LHCN-M2 (cell line): ENCODE data around the gene KANK2. TPM values are rescaled to one million over a fixed set of nuclear protein-coding genes. Genes with fewer than 3 reads are reported as not detected.
A peak's percentile ranks its signal among the peaks of the same experiment; 100 is the strongest.

Source experiments
- DNase-seq: peaks from one replicate; pipeline ENCODE4 v3.0.0-alpha.2; 2012; ENCODE audit warnings: low read depth
- polyA plus RNA-seq: library from polyadenylated mRNA; unstranded; fragments of >200 nt; gene quantifications from one replicate; pipeline ENCODE4 v1.2.1, GENCODE V29; 2012; ENCODE audit warnings: missing spikeins
- total RNA-seq: library from RNA; depleted of rRNA; stranded (reverse); fragments of >200 nt; gene quantifications from 2 replicates; pipeline ENCODE4 v1.2.3, GENCODE V29; 2014; rRNA removed

KANK2 gene
- 336 and 345 TPM in 2 replicates for total RNA-seq
- 234 TPM for polyA plus RNA-seq

DNA sequence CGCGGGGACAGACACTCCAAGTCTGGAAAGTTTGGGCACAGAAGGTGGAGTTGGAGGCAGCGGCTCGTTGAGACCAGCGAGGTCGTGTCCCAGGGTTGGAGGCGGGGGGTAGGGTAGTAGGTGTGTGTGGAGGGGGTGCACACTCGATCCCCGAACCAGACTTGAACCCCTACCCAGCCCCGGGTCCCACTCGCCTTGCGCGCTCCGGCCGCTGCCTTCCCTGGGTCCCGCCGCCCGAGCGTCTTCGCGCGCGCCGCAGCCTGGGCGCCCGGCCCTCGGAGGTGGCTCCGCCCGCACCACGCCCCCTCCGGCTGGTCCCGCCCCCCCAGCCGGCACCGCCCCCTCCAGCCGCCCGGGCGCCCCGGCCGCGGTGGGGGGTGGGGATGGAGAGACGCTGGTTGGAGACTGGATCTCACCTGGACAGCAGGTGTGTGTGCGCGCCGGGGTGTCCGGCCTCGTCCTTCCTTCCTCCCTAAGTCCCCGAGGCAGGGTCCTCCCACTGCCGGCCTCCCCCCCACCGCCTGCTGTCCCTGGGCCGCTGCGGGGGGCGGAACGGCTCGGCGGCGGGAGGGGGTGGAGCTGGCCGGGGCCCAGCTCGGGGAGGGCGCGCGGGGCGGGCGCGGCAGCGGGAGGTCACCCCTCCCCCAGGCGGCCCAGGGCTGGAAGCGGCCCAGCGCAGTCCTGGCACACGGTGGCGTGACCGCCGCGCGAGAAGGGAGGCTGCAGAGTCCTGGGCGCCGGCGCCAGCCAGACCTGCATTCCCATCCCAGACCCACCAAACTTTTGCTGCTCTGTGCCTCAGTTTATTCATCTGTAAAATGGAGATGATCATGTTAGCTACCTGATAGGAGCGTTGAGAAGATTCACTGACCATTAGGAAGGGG lies at the start of gene KANK2:
Gene KANK2, minus strand, starts transcription at position 255 of the 884 bp plus-strand sequence. CDS start 3,034 bp downstream, outside the sequence.
- peak; percentile 69 for DNase-seq

DNA sequence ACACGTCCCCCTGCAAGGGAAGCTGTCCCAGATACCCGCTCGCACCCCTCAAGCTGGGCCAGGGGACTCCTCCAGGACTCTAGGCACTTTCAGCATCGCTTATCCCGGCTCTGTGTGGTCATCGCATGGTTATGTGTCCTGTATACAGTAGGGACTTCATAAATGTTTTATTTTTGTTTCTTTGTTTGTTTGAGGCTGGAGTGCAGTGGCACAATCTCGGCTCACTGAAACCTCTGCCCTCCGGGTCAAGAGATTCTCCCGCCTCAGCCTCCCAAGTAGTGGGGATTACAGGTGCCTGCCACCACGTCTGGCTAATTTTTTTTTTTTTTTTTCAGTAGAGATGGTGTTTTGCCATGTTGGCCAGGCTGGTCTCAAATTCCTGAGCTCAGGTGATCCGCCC lies 49.6 kb upstream of the KANK2 start:
- no peak for DNase-seq

- DNase-seq: no peak
Measured at GRCh38 chr19:11244846-11245589, 47.7 kb upstream of the KANK2 start.

GRCh38 chr19:11243798-11244169 lies 46.4 kb upstream of the KANK2 start:
- DNase-seq: no peak

DNA sequence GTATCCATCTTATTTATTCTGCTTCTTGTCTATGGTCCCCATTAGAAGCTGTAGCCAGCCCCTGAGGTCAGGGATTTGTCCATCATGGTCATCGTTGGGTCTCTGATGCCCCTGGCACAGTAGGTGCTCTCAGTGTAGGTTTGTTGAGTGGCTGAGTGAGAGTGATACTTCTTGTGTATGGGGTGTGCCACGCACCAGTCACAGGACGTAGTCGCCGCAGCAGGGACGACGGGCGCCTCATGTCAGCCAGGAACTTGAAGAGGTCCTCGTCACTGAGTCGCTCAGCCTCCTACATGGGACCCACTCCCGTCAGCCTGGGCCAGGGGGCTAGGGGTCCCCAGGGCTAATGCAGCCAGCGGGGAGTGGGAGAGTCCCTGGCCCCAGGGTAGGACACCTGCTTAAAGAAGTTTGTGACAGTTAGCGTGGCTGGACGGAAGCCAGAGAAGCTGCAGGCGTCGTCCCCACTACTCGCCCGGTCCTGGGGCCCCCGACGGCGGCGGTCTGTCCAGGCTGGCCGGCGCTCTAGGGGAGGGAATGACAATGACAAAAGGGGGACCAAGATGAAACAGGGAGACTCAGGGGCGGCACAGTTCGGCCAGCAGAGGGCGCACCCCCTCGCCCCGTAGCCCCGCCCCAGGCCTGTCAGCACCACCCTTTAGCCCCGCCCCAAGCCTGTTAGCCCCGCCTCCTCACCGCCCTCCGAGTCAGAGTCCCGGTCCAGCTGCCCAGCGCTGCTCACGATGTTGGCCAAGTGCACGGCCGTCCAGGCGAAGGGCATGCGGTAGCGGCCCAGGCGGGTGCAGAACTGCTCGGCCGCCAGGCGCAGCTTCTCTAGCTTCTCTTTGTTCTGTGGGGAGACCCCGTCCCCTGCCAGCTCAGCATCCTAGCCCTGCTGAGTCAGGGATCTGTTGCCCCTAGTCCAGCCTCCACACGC lies 45.8 kb upstream of the KANK2 start:
- peak; percentile 68 for DNase-seq

GRCh38 chr19:11242025-11242424 lies 44.7 kb upstream of the KANK2 start:
- no peak for DNase-seq

DNA sequence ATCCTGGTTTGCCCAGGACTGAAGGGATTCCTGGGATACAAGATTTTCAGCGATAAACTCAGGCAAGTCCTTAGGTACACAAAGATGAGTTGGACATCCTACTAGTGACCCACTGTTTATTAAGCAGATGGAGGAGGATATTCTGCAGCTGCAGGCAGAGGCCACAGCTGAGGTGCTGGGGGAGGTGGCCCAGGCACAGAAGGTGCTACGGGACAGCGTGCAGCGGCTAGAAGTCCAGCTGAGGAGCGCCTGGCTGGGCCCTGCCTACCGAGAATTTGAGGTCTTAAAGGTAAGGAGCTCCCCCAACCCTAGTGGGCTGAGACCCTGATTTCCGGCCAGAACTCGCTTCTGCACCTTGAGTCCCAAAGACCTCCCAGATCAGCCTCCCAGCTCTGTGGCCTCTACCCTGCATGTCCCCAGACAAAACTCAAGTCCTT lies 42.7 kb upstream of the KANK2 start:
- no peak for DNase-seq

DNA sequence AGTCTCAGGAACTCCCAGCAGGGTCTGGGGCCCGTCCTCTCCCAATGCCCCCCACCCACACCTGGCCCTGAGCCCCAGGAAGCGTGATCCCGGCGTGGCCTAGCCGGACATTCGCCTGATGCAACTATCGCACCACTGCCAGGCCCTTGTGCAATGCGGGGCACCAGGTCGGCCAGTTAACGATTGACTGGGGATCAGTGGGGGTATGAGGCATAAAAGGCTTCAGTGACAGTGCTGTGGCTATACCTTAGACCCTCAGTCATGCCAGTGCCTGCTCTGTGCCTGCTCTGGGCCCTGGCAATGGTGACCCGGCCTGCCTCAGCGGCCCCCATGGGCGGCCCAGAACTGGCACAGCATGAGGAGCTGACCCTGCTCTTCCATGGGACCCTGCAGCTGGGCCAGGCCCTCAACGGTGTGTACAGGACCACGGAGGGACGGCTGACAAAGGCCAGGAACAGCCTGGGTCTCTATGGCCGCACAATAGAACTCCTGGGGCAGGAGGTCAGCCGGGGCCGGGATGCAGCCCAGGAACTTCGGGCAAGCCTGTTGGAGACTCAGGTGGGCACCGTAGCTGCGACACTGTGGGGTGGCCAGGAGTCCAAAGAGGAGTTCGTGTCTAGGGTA lies 42.1 kb upstream of the KANK2 start, which contains the start of gene ANGPTL8:
Gene ANGPTL8, plus strand, starts transcription at position 243 of the 624 bp plus-strand sequence. Its CDS starts 19 bp downstream, at position 262.
- DNase-seq: no peak

- no peak for DNase-seq
Measured at GRCh38 chr19:11238781-11239376, 41.5 kb upstream of the KANK2 start.

GRCh38 chr19:11238041-11238440 lies 40.7 kb upstream of the KANK2 start:
- DNase-seq: no peak

DNA sequence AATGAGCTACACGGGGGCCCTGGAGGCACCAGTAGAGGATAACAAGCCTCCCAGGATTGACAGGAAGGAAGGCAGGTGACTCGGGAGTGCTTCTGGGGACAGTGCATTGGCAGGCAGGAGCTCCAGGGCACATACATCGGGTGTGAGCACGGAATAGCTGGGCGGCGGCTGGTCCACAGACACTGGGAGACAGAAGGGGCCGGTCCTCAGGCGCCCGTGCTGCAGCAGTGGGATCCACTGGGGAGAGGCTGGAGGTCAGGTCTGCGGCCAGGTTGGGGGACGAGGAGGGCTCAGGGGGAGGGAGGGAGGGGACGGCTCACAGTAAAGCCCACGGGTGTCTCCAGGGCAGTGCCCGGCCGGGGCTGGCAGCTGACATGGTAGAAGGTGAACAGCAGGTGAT lies 40.0 kb upstream of the KANK2 start:
- DNase-seq: no peak

GRCh38 chr19:11236324-11237301 lies 39.3 kb upstream of the KANK2 start:
- no peak for DNase-seq

GRCh38 chr19:11234486-11235075 lies 37.2 kb upstream of the KANK2 start:
- DNase-seq: no peak

DNA sequence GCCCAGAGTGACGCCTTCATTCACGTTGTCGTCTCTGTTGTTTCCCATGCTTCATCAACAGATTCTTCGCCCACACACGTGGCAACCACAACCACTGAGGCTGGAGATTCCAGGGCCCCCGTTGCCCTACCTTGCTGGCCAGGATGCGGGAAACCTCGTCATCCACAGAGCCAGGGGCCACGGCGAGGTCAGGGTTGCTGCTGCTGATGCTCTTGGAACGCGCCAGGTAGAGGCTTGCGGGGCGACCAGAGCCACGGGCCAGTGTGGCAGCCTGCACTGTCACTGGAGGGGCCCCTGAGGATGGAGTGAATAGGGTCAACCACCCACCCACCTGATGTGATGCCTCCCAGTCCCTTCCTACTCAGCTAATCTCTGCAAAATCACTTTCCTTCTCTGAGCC lies 35.7 kb upstream of the KANK2 start:
- no peak for DNase-seq

GRCh38 chr19:11232555-11232954 lies 35.2 kb upstream of the KANK2 start:
- DNase-seq: no peak

DNA sequence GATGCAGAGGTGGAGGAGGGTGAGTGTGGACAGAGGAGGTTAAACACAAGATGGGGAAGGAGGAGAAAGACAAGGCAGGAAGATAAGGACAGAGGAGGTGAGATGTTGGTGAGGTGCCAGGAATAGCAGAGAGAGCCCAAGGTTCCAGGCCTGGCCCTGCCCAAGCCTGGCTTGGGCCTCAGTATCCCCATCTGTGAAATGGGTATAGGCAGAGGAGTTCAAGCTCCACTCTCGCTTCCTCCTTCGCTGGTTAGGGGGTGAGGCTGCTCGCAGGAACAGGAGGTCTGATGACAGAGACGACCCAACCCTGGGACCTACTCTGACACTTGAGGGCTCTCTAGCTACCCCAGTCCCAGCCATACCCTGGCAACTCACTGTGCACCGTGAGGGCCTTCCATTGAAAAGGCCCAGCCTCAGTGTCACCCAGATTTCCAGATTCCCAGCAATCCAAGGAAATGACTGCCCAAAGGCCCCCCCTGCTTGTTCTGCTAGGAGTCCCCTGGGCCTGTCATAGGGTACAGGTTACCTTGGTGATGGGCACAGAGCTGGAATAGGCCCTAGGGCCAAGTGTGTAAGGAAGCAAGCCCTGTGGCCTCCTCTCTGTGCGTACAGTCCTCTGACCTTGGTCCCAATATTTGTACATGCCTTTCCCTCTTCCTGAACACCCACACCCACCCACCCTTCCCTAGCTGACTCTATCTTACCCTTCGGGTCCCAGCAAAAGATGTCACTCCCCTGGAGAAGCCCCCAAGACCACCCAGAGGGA lies 33.5 kb upstream of the KANK2 start:
- no peak for DNase-seq

- DNase-seq: no peak
Measured at GRCh38 chr19:11227195-11227886, 30.0 kb upstream of the KANK2 start.
